CD4-positive, alpha-beta T cell (primary cell): Measurements from ENCODE around the gene NGFR. TPM values are rescaled to one million over a fixed set of nuclear protein-coding genes. Genes with fewer than 3 reads are reported as not detected.
A peak's percentile ranks its signal among the peaks of the same experiment; 100 is the strongest.

Source experiments
- ATAC-seq: fragments of 200-7000 bp; cut with Tn5 transposase; one replicate; pipeline ENCODE4 v1.10.0; 2022; ENCODE audit warnings: mild to moderate bottlenecking; ENCODE audit not compliant: poor library complexity
- CTCF ChIA-PET: fragments of 350-600 bp; sonication (Branson Sonifier 250); formaldehyde crosslinking; loops from one replicate; lab custom pipeline; 2021; ENCODE audit warnings: antibody characterized with exemption, inconsistent platforms; lab: Charles Lee
- POLR2A ChIA-PET: fragments of 350-600 bp; sonication (Branson Sonifier 250); formaldehyde crosslinking; loops from one replicate; lab custom pipeline; 2021; ENCODE audit warnings: antibody characterized with exemption, inconsistent platforms; lab: Charles Lee
- DNase-seq, 14 experiments: peaks; one replicate each; pipeline ENCODE4 v3.0.0-alpha.2; 2013 to 2020; ENCODE audit warnings: mixed read lengths in 2 of 14
- H3K27ac ChIP-seq, 2 donors: one replicate each; pipeline versions ENCODE4 v1.5.1 to v1.7.0; 2013; ENCODE audit warnings: low read length in 2 of 2, low read depth in 1 of 2, mild to moderate bottlenecking in 1 of 2
- H3K27me3 ChIP-seq, 2 experiments: 1 replicate in 1 of 2; 2 replicates in 1 of 2; pipeline versions ENCODE4 v1.6.1 to v1.7.0; 2013; ENCODE audit warnings: low read length in 2 of 2, control low read depth in 1 of 2, mild to moderate bottlenecking in 1 of 2, moderate library complexity in 1 of 2; ENCODE audit not compliant: insufficient read depth in 2 of 2, control insufficient read depth in 1 of 2
- H3K36me3 ChIP-seq: one replicate; pipeline ENCODE4 v1.6.1; 2013; ENCODE audit warnings: low read length, control low read depth; ENCODE audit not compliant: insufficient read depth
- H3K4me1 ChIP-seq: one replicate; pipeline ENCODE4 v1.6.1; 2013; ENCODE audit warnings: low read length, control low read depth; ENCODE audit not compliant: insufficient read depth
- H3K4me3 ChIP-seq: one replicate; pipeline ENCODE4 v1.5.1; 2013; ENCODE audit warnings: mild to moderate bottlenecking, low read length, moderate library complexity
- H3K9me3 ChIP-seq, 2 experiments: 1 replicate in 1 of 2; 2 replicates in 1 of 2; pipeline versions ENCODE4 v1.6.1 to v1.7.0; 2013; ENCODE audit warnings: low read length in 2 of 2, mild to moderate bottlenecking in 2 of 2, control low read depth in 1 of 2, moderate library complexity in 1 of 2; ENCODE audit not compliant: control insufficient read depth in 1 of 2, insufficient read depth in 1 of 2
- H3K27ac Mint-ChIP-seq: one replicate; pipeline ENCODE4 v1.8.0; 2020; ENCODE audit warnings: mixed read lengths
- H3K27me3 Mint-ChIP-seq: one replicate; pipeline ENCODE4 v1.8.0; 2021; ENCODE audit warnings: mixed read lengths
- H3K36me3 Mint-ChIP-seq: one replicate; pipeline ENCODE4 v1.8.0; 2021; ENCODE audit warnings: low read depth, mixed read lengths
- H3K4me1 Mint-ChIP-seq: one replicate; pipeline ENCODE4 v1.8.0; 2021; ENCODE audit warnings: low read depth, mixed read lengths
- H3K4me3 Mint-ChIP-seq: one replicate; pipeline ENCODE4 v1.8.0; 2020; ENCODE audit warnings: mild to moderate bottlenecking, mixed read lengths
- H3K9me3 Mint-ChIP-seq: one replicate; pipeline ENCODE4 v1.8.0; 2020; ENCODE audit warnings: mixed read lengths
- CTCF ChIP-seq: fragments of 200-600 bp; IDR thresholded peaks from one replicate; pipeline ENCODE4 v1.8.0; 2022; ENCODE audit warnings: antibody characterized with exemption, mild to moderate bottlenecking
- intact Hi-C, 2 experiments: fragments of 100-400 bp; cut with DNase I in 1 of 2; cut with micrococcal nuclease in 1 of 2; formaldehyde crosslinking; loops; one replicate each; pipeline versions ENCODE4 v1.15.1 to v1.9.0; 2023 to 2025; cut with DNase I, micrococcal nuclease
- microRNA-seq: library from miRNA; unstranded; fragments of <30 nt; microRNA quantifications from one replicate; pipeline ENCODE4 v1.2.0, GENCODE V29; 2021; ENCODE audit warnings: borderline microRNAs expressed, borderline replicate concordance
- total RNA-seq, 174 experiments: library from RNA in 2 of 174; stranded (reverse) in 2 of 174; gene quantifications; one replicate each; pipeline ENCODE4 v1.2.3 and lab custom pipeline; 2021 to 2026

Gene NGFR
- total RNA-seq, 2 experiments from 2014 or later: 0.11 to 0.22 TPM

GRCh38 chr17:49557312-49558024, 62.4 kb downstream of the NGFR start:
- Mint-ChIP-seq H3K4me1 (peaks cover 6% of the 10 kb centered on the region), H3K27me3 (peaks cover 9% of the 10 kb centered on the region), H3K4me3 (no peak overlapping the region), H3K36me3 (no peaks in the 10 kb centered on the region), H3K27ac (no peak overlapping the region), H3K9me3 (no peaks in the 10 kb centered on the region)
- no peaks in the 10 kb centered on the region for H3K9me3 ChIP-seq
- peak; percentile 66 for TF ChIP-seq CTCF
- no peak overlapping the region for H3K27ac ChIP-seq
- POLR2A ChIA-PET: interaction anchor here (0.5 kb wide), 1 partner anchor 215 kb away, joined by 4 read pairs; no protein-coding TSS in a partner anchor
- no peak overlapping the region for H3K4me3 ChIP-seq
- intact Hi-C loops: loop anchor here in 1 of 2 experiments (10.0 kb wide), 1 partner anchor 243 kb away; no protein-coding TSS in a partner anchor
- peak; percentile 53 for ATAC-seq
- peak in 4 of 14 experiments; percentile 45 to 69 (median 58) for DNase-seq
- H3K27me3 ChIP-seq: no peaks in the 10 kb centered on the region
- CTCF ChIA-PET: interaction anchor here (0.8 to 3.3 kb wide), 14 partner anchors 10 to 530 kb away, joined by 3 to 21 read pairs (median 4); partner anchors contain the start of genes NGFR and PHB1
- H3K36me3 ChIP-seq: no peaks in the 10 kb centered on the region
- peaks cover 12% of the 10 kb centered on the region for H3K4me1 ChIP-seq

Small RNA genes lying within 50 kb of the gene (microRNA-seq; reads per million reads assigned to microRNA genes)
- not detected for gene MIR6165

Other genes with a start within 250 kb of the NGFR start
- 10 to 100 TPM; 33.7 to 34.9 TPM for gene ZNF652, start 133.0 kb upstream of the NGFR start, total RNA-seq
- gene PHB1, start 80.4 kb upstream of the NGFR start, total RNA-seq: 10 to 100 TPM; 24.2 to 31.6 TPM
- not detected for gene NXPH3, start 80.6 kb downstream of the NGFR start, total RNA-seq
- gene SPOP, start 182.8 kb downstream of the NGFR start, total RNA-seq: 10 to 100 TPM; 38.7 to 41.5 TPM
- gene SLC35B1, start 212.7 kb downstream of the NGFR start, total RNA-seq: 10 to 100 TPM; 44.0 to 46.8 TPM